Tibial nerve (tissue), 3 donors: ENCODE data around the gene SERINC3.

Experiments used
- POLR2A ChIP-seq, 2 donors: fragments of 450-650 bp; IDR thresholded peaks; one replicate each; pipeline ENCODE4 v1.6.1; 2017; ENCODE audit warnings: antibody characterized with exemption in 2 of 2, mild to moderate bottlenecking in 2 of 2, moderate library complexity in 2 of 2
- TF ChIP-seq, protein P1 (sequence below), 5 experiments: fragments of 200-600 bp in 3 of 5; fragments of 450-650 bp in 2 of 5; sonication (generic) in 3 of 5; IDR thresholded peaks; one replicate each; pipeline ENCODE4 v1.5.1; 2016 to 2019; ENCODE audit warnings: antibody characterized with exemption in 5 of 5, mild to moderate bottlenecking in 3 of 5, moderate library complexity in 2 of 5

DNA sequence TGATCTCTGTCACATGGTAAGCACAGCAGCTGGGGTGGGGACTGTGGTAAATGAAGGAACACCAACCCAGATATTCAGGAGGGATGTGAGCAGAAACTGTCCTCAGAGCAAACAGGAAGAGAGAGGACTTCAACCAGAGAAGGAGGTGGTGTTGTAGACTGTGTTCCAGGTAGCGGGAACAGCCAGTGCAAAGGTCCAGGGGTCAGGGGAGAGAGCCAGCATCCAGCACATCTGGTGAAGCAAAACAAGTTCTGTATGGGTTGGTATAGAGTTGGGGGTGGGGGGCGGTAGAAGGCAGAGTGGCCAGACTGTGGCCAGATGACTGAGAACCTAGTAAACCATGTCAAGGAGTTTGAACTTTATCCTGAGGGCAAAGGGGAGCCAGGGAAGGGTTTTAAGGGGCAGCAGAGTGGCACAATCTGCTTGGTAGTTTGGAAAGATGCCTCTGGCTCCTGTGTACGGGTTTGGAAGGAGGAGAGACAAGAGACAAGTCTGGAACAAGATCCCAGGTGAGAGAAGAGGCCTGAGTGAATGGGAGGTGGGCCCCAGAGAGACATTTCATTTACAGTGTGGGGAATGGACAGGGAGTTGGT lies 73.9 kb downstream of the SERINC3 start:
- TF ChIP-seq, protein P1, sequence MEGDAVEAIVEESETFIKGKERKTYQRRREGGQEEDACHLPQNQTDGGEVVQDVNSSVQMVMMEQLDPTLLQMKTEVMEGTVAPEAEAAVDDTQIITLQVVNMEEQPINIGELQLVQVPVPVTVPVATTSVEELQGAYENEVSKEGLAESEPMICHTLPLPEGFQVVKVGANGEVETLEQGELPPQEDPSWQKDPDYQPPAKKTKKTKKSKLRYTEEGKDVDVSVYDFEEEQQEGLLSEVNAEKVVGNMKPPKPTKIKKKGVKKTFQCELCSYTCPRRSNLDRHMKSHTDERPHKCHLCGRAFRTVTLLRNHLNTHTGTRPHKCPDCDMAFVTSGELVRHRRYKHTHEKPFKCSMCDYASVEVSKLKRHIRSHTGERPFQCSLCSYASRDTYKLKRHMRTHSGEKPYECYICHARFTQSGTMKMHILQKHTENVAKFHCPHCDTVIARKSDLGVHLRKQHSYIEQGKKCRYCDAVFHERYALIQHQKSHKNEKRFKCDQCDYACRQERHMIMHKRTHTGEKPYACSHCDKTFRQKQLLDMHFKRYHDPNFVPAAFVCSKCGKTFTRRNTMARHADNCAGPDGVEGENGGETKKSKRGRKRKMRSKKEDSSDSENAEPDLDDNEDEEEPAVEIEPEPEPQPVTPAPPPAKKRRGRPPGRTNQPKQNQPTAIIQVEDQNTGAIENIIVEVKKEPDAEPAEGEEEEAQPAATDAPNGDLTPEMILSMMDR (IDR thresholded peaks at IDR 0.05) = no peak
- no peak for TF ChIP-seq POLR2A (IDR thresholded peaks at IDR 0.05)
